GM12864 (cell line): ENCODE results near the gene MPEG1.

ENCODE experiments used
- DNase-seq: peaks from one replicate; pipeline ENCODE4 v3.0.0-alpha.2; 2011; ENCODE audit warnings: low read depth
- H3K4me3 ChIP-seq: 2 replicates; pipeline ENCODE4 v1.5.1; 2011; ENCODE audit warnings: mild to moderate bottlenecking, low read depth, low read length, control low read depth
- CTCF ChIP-seq: IDR thresholded peaks from 2 replicates; pipeline ENCODE4 v1.5.1; 2011; ENCODE audit warnings: low read depth, mild to moderate bottlenecking, moderate library complexity, low read length, control low read depth, inconsistent platforms; ENCODE audit errors: missing control alignments

The MPEG1 gene

GRCh38 chr11:59191095-59191494 lies 21.6 kb downstream of the MPEG1 start:
- no peak for DNase-seq
- H3K4me3 ChIP-seq, result no peak overlapping the region
- TF ChIP-seq CTCF, result no peak

GRCh38 chr11:59189986-59190385 lies 22.7 kb downstream of the MPEG1 start:
- TF ChIP-seq CTCF, result no peak
- DNase-seq, result no peak
- no peak overlapping the region for H3K4me3 ChIP-seq

- TF ChIP-seq CTCF, result no peak
- H3K4me3 ChIP-seq, result no peak overlapping the region
- no peak for DNase-seq
Measured at GRCh38 chr11:59188954-59189353, 23.8 kb downstream of the MPEG1 start.

GRCh38 chr11:59187587-59187986 lies 25.1 kb downstream of the MPEG1 start:
- TF ChIP-seq CTCF, result no peak
- DNase-seq, result no peak

GRCh38 chr11:59187035-59187434 lies 25.7 kb downstream of the MPEG1 start:
- no peak for DNase-seq
- H3K4me3 ChIP-seq, result no peak overlapping the region
- TF ChIP-seq CTCF, result no peak

More at GRCh38 chr11:59187587-59187986, 25.1 kb downstream of the MPEG1 start:
- H3K4me3 ChIP-seq, result no peak overlapping the region

GRCh38 chr11:59186130-59186594 lies 26.6 kb downstream of the MPEG1 start:
- DNase-seq, result no peak
- peak; percentile 86 for TF ChIP-seq CTCF

GRCh38 chr11:59185386-59185945 lies 27.3 kb downstream of the MPEG1 start:
- DNase-seq, result no peak
- H3K4me3 ChIP-seq, result no peak overlapping the region
- no peak for TF ChIP-seq CTCF

More at GRCh38 chr11:59186130-59186594, 26.6 kb downstream of the MPEG1 start:
- no peak overlapping the region for H3K4me3 ChIP-seq
